Measurements from ENCODE around the gene DHX34.
A peak's percentile ranks its signal among the peaks of the same experiment; 100 is the strongest.
"Not testable (repeated sequence)": the region's sequence is repeated elsewhere in the genome, so short reads cannot be mapped to it uniquely, and the experiment has no call there.

The DHX34 gene, protein sequence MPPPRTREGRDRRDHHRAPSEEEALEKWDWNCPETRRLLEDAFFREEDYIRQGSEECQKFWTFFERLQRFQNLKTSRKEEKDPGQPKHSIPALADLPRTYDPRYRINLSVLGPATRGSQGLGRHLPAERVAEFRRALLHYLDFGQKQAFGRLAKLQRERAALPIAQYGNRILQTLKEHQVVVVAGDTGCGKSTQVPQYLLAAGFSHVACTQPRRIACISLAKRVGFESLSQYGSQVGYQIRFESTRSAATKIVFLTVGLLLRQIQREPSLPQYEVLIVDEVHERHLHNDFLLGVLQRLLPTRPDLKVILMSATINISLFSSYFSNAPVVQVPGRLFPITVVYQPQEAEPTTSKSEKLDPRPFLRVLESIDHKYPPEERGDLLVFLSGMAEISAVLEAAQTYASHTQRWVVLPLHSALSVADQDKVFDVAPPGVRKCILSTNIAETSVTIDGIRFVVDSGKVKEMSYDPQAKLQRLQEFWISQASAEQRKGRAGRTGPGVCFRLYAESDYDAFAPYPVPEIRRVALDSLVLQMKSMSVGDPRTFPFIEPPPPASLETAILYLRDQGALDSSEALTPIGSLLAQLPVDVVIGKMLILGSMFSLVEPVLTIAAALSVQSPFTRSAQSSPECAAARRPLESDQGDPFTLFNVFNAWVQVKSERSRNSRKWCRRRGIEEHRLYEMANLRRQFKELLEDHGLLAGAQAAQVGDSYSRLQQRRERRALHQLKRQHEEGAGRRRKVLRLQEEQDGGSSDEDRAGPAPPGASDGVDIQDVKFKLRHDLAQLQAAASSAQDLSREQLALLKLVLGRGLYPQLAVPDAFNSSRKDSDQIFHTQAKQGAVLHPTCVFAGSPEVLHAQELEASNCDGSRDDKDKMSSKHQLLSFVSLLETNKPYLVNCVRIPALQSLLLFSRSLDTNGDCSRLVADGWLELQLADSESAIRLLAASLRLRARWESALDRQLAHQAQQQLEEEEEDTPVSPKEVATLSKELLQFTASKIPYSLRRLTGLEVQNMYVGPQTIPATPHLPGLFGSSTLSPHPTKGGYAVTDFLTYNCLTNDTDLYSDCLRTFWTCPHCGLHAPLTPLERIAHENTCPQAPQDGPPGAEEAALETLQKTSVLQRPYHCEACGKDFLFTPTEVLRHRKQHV

DNA sequence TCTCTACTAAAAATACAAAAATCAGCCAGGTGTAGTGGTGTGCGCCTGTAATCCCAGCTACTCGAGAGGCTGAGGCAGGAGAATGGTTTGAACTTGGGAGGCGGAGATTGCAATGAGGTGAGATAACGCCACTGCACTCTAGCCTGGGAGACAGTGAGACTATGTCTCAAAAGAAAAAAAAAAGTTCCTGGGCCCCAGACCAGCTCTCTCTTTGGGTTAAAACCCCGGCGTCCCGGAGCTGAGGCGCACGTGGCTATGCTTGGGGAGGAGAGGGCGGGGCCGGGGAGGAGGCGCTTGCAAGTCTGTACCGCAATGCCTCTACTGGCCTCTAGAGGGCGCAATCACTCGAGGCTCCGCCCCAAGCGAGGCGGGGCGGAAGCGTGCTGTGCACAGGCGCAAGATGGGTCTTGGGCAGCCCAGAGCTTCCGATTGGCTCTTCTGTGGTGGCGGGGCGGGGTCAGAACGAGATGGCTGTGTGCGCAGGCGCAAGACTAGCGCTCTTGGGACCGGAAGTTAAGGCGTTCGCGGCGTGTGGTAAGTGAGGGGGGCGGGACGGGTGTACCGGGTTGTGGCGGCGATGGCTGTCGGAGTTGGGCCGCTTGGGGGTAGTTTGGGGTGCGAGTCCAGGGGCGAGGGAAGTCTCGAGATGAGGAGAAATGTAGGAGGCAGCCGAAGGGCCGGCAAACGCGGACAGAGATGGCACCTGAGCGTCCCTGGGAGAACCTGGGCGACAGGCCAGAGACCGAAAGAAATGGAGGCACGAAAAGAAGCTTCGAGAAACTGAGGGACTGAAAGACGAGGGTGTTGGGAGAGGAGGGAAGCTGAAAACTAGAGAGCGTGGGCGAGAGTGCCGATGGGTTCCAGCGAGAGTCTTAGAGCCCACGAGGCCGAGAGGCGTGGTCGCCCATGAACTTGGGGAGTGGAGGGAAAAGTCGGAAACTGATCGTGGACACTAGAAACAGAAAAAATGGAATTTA lies at the start of gene DHX34:
Gene DHX34 (plus strand): TSS at position 497 of the 977 bp plus-strand sequence. CDS start 3,716 bp downstream, outside the sequence.
- DNase-seq, result peak; percentile 99

GRCh38 chr19:47300867-47301266 lies 48.2 kb upstream of the DHX34 start:
- not testable (repeated sequence) for DNase-seq

GRCh38 chr19:47302249-47302648 lies 46.9 kb upstream of the DHX34 start:
- no peak for DNase-seq

GRCh38 chr19:47303966-47304365 lies 45.1 kb upstream of the DHX34 start:
- no peak for DNase-seq

DNA sequence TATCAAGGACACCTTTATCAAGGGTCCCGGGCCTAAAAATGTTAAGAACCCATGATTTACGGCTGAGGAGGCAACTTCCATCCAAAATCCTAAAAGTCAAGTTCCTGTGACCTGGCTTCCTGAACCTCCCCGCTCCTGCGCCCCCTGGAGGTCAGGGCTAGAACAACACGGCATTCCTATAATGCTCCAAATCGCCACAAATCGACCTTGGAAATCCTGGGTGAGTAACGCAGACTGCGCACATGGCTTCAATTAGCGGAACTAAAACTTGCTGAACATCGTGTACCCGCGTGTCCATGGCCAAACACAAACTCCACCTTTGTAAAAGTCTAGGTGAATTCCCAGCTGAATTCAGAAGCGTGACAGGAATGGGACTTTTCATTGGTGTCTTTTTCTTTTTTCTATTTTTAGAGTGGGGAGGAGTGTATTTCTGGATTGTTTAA lies 43.8 kb upstream of the DHX34 start:
- DNase-seq, result peak; percentile 81

DNA sequence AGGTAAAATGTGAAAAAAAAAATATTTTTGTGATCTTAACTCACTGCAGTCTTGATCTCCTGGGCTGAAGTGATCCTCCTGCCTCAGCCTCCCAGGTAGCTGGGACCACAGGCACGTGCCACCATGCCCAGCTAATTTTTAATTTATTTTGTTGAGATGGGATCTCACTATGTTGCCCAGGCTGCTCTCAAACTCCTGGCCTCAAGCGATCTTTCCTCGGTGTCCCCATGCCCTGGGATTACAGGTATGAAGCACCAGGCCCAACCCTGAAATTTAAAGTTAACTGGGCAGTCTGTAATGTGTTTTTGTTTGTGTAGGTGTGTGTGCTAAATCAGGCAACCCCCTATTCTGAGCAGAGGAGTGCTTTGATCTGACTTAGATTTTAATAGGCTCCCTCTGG lies 42.8 kb upstream of the DHX34 start:
- no peak for DNase-seq

DNA sequence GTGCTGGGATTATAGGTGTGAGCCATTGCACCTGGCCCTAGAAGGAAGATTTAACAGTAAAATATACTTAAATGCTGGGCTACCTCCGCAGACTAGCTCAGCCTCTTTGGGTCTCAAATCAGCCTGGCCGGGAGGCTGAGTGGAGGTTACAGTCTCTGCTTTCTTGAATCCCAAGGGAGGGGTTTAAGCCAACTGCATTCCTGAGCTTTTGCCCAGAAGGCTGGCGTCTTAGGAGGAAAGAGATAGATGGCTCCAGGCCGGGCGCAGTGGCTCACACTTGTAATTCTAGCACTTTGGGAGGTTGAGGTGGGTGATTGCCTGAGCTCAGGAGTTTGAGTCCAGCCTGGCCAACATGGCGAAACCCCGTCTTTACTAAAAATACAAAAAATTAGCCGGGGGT lies 40.1 kb upstream of the DHX34 start:
- DNase-seq, result no peak

GRCh38 chr19:47309608-47310007 lies 39.5 kb upstream of the DHX34 start, which contains the start of gene C5AR1:
Gene C5AR1, plus strand, starts transcription at chr19:47309861. Its CDS starts 35 bp downstream, at chr19:47309896.
- DNase-seq, result no peak

GRCh38 chr19:47310323-47310722 lies 38.8 kb upstream of the DHX34 start:
- no peak for DNase-seq

GRCh38 chr19:47310819-47311218 lies 38.3 kb upstream of the DHX34 start:
- DNase-seq, result no peak

DNA sequence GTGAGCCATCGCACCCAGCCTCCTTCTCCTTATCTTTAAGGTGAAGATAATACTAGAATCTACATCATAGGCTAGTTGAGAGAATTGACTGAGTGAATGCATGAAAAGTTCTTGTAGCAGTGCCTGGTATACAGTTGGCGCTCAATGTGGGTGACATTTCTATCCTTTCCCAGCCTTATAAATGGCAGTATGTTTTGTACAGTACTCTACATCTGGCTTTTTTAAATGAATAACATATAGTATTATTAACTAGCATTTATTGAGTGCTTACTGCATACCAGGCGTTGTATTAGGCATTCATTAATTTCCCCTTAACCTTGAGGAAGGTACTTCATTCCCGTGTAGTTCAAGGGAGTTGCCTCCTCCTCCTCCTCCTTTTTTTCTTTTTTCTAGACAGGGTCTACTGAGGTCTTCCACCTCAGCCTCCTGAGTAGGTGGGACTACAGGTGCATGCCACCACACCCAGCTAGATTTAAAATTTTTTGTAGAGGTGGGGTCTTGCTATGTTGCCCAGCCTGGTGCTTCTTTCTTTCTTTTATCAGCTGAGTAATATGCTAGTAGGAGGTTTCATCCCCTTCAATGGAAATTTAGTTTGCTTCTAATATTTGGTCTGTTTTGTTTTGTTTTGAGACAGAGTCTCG lies 36.6 kb upstream of the DHX34 start:
- no peak for DNase-seq

- DNase-seq, result no peak
These were observed 35.3 kb upstream of the DHX34 start for GRCh38 chr19:47313754-47314295.

- no peak for DNase-seq
These were observed 33.8 kb upstream of the DHX34 start for GRCh38 chr19:47315125-47315821.

DNA sequence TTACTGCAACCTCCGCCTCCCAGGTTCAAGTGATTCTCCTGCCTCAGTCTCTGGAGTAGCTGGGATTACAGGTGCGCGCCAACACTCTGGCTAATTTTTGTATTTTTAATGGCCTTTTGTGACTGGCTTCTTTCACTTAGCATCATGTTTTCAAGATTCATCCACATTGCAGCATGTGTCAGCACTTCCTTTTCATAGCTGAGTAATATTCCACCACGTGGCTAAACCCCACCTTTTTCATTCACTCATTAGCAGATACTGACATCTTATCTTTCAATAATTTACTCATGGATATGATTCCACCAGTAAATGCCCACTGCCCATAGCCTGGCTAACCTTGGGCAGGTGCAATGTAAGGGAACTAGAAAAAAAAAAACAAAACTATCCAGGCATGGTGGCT lies 32.6 kb upstream of the DHX34 start:
- no peak for DNase-seq

DNA sequence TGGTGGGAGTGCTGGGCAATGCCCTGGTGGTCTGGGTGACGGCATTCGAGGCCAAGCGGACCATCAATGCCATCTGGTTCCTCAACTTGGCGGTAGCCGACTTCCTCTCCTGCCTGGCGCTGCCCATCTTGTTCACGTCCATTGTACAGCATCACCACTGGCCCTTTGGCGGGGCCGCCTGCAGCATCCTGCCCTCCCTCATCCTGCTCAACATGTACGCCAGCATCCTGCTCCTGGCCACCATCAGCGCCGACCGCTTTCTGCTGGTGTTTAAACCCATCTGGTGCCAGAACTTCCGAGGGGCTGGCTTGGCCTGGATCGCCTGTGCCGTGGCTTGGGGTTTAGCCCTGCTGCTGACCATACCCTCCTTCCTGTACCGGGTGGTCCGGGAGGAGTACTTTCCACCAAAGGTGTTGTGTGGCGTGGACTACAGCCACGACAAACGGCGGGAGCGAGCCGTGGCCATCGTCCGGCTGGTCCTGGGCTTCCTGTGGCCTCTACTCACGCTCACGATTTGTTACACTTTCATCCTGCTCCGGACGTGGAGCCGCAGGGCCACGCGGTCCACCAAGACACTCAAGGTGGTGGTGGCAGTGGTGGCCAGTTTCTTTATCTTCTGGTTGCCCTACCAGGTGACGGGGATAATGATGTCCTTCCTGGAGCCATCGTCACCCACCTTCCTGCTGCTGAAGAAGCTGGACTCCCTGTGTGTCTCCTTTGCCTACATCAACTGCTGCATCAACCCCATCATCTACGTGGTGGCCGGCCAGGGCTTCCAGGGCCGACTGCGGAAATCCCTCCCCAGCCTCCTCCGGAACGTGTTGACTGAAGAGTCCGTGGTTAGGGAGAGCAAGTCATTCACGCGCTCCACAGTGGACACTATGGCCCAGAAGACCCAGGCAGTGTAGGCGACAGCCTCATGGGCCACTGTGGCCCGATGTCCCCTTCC lies 28.9 kb upstream of the DHX34 start:
- DNase-seq, result no peak

GRCh38 chr19:47321630-47322029 lies 27.5 kb upstream of the DHX34 start:
- no peak for DNase-seq

DNA sequence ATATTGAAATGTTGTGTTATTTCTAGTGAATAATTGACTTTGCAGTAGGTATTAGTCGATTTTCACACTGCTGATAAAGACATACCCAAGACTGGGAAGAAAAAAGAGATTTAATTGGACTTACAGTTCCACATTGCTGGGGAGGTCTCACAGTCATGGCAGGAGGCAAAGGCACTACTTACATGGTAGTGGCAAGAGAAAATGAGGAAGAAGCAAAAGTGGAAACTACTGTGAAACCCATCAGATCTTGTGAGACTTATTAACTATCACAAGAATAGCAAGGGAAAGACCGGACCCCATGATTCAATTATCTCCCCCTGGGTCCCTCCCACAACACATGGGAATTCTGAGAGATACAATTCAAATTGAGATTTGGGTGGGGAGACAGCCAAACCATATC lies 27.1 kb upstream of the DHX34 start:
- no peak for DNase-seq

- DNase-seq, result no peak
These were observed 25.7 kb upstream of the DHX34 start for GRCh38 chr19:47323409-47323808.

GRCh38 chr19:47323872-47324271 lies 25.2 kb upstream of the DHX34 start:
- no peak for DNase-seq

Measured in activated CD8-positive, alpha-beta memory T cell treated with anti-CD3 and anti-CD28 coated beads for 24 hours (primary cell).